Erythroblast (primary cell): ENCODE measurements around the gene ICA1L.

Experiments
- GATA1 ChIP-seq: IDR thresholded peaks from 2 replicates; pipeline ENCODE4 v1.6.1; 2011; ENCODE audit warnings: low read depth, mild to moderate bottlenecking, control low read depth, low read length, moderate library complexity
- POLR2A ChIP-seq: IDR thresholded peaks from 2 replicates; pipeline ENCODE4 v1.6.1; 2011; ENCODE audit warnings: mild to moderate bottlenecking, low read length

DNA sequence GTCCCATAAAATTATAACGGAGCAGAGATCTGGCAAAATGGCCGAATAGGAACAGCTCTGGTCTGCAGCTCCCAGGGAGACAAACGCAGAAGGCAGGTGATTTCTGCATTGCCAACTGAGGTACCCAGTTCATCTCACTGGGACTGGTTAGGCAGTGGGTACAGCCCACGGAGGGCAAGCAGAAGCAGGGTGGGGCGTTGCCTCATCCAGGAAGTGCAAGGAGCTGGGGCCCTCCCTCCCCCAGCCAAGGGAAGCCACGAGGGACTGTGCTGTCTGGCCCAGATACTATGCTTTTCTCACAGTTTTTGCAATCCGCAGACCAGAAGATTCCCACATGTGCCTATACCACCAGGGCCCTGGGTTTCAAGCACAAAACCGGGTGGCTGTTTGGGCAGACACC, 22.8 kb downstream of the ICA1L start:
- TF ChIP-seq POLR2A (no peak), GATA1 (no peak)
